Prostate gland (tissue), 2 donors: Measurements from ENCODE around the gene S1PR4.

Experiments used
- POLR2A ChIP-seq: fragments of 450-650 bp; IDR thresholded peaks from one replicate; pipeline ENCODE4 v1.6.1; 2016; ENCODE audit warnings: antibody characterized with exemption, mild to moderate bottlenecking
- TF ChIP-seq, protein P1 (sequence below), 4 experiments: fragments of 200-600 bp in 2 of 4; fragments of 450-650 bp in 2 of 4; sonication (generic) in 2 of 4; IDR thresholded peaks; 1 replicate in 3 of 4; 2 replicates in 1 of 4; pipeline ENCODE4 v1.5.1; 2016 to 2019; ENCODE audit warnings: antibody characterized with exemption in 4 of 4, mild to moderate bottlenecking in 2 of 4, moderate library complexity in 2 of 4

GRCh38 chr19:3150739-3151329, 27.7 kb upstream of the S1PR4 start:
- TF ChIP-seq, protein P1, sequence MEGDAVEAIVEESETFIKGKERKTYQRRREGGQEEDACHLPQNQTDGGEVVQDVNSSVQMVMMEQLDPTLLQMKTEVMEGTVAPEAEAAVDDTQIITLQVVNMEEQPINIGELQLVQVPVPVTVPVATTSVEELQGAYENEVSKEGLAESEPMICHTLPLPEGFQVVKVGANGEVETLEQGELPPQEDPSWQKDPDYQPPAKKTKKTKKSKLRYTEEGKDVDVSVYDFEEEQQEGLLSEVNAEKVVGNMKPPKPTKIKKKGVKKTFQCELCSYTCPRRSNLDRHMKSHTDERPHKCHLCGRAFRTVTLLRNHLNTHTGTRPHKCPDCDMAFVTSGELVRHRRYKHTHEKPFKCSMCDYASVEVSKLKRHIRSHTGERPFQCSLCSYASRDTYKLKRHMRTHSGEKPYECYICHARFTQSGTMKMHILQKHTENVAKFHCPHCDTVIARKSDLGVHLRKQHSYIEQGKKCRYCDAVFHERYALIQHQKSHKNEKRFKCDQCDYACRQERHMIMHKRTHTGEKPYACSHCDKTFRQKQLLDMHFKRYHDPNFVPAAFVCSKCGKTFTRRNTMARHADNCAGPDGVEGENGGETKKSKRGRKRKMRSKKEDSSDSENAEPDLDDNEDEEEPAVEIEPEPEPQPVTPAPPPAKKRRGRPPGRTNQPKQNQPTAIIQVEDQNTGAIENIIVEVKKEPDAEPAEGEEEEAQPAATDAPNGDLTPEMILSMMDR (IDR thresholded peaks at IDR 0.05), result no peak
- no peak for TF ChIP-seq POLR2A
